MM.1S (cell line): Measurements from ENCODE around the gene PELI1.
A peak's percentile ranks its signal among the peaks of the same experiment; 100 is the strongest.

Experiments
- DNase-seq: peaks from one replicate; pipeline ENCODE4 v3.0.0-alpha.2; 2015
- H2AFZ ChIP-seq: fragments of 300-600 bp; sonication (generic); 2 replicates; pipeline ENCODE4 v1.6.0; 2016; ENCODE audit warnings: antibody characterized with exemption, low read length
- H3F3A ChIP-seq: fragments of 300-600 bp; sonication (generic); 2 replicates; pipeline ENCODE4 v1.6.1; 2016; ENCODE audit warnings: mild to moderate bottlenecking, antibody characterized with exemption, low read length, moderate library complexity, mixed read lengths; ENCODE audit not compliant: insufficient read depth
- H3K27ac ChIP-seq: fragments of 300-600 bp; sonication (generic); 2 replicates; pipeline ENCODE4 v1.5.1; 2016; ENCODE audit warnings: mild to moderate bottlenecking, low read length
- H3K27me3 ChIP-seq: fragments of 300-600 bp; sonication (generic); replicated peaks from 2 replicates; pipeline ENCODE4 v1.6.0; 2016; ENCODE audit warnings: low read length; ENCODE audit not compliant: insufficient read depth
- H3K36me3 ChIP-seq: fragments of 300-600 bp; sonication (generic); replicated peaks from 2 replicates; pipeline ENCODE4 v1.6.1; 2016; ENCODE audit warnings: mild to moderate bottlenecking, low read length, mixed read lengths; ENCODE audit not compliant: insufficient read depth
- H3K4me1 ChIP-seq: fragments of 300-600 bp; sonication (generic); 2 replicates; pipeline ENCODE4 v1.6.1; 2016; ENCODE audit warnings: low read length, mixed read lengths
- H3K4me2 ChIP-seq: fragments of 300-600 bp; sonication (generic); 2 replicates; pipeline ENCODE4 v1.6.0; 2016; ENCODE audit warnings: low read depth, low read length
- H3K4me3 ChIP-seq: fragments of 300-600 bp; sonication (generic); 2 replicates; pipeline ENCODE4 v1.5.1; 2016; ENCODE audit warnings: low read length, mixed read lengths
- H3K79me2 ChIP-seq: fragments of 300-600 bp; sonication (generic); 2 replicates; pipeline ENCODE4 v1.6.1; 2016; ENCODE audit warnings: mixed run types, low read length, mixed read lengths
- H3K9ac ChIP-seq: fragments of 300-600 bp; sonication (generic); 2 replicates; pipeline ENCODE4 v1.6.1; 2016; ENCODE audit warnings: low read length, mixed read lengths
- H3K9me2 ChIP-seq: fragments of 300-600 bp; sonication (generic); replicated peaks from 2 replicates; pipeline ENCODE4 v1.6.1; 2016; ENCODE audit warnings: mild to moderate bottlenecking, low read length, mixed read lengths; ENCODE audit not compliant: insufficient read depth
- H3K9me3 ChIP-seq: fragments of 300-600 bp; sonication (generic); replicated peaks from 2 replicates; pipeline ENCODE4 v1.6.1; 2016; ENCODE audit warnings: mild to moderate bottlenecking, low read length, mixed read lengths; ENCODE audit not compliant: insufficient read depth
- H4K20me1 ChIP-seq: fragments of 300-600 bp; sonication (generic); 2 replicates; pipeline ENCODE4 v1.6.1; 2016; ENCODE audit warnings: mild to moderate bottlenecking, low read length, moderate library complexity, mixed read lengths; ENCODE audit not compliant: insufficient read depth
- EZH2 ChIP-seq: fragments of 300-600 bp; sonication (generic); optimal IDR thresholded peaks from 2 replicates; pipeline ENCODE3; 2017; ENCODE audit warnings: low read depth, mild to moderate bottlenecking, antibody characterized with exemption, low read length, mixed read lengths
- EZH2phosphoT487 ChIP-seq: fragments of 300-600 bp; sonication (generic); IDR thresholded peaks from 2 replicates; pipeline ENCODE4 v1.6.1; 2018; ENCODE audit warnings: antibody characterized with exemption, low read length
- TF ChIP-seq, protein P1 (sequence below): fragments of 300-600 bp; sonication (generic); IDR thresholded peaks from 2 replicates; pipeline ENCODE4 v1.5.1; 2016; ENCODE audit warnings: antibody characterized with exemption, low read length, mixed read lengths

Gene PELI1

DNA sequence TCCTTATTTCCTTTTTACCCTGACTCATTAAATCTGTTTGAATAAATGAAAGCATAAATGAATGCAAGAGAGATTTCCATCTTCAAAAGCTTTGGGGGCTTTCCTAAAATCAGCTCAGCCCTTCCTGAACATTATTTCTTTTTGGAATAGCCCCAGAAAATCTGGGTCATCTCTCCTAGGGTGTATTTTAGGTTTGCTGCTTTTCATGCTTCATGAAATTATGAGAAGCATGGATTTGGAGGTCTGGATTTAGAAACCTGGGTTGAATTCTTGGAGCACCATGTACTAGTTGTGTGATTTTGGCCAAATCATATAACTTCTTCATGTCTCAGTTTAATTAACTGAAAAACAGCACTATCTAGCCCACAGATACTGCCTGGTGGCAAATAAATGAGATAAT is 24.0 kb upstream of the PELI1 start:
- peaks cover 14% of the 10 kb centered on the region for H3K4me1 ChIP-seq
- no peak overlapping the region for H3K4me2 ChIP-seq
- H3K79me2 ChIP-seq: no peaks in the 10 kb centered on the region
- no peaks in the 10 kb centered on the region for H3F3A ChIP-seq
- no peak overlapping the region for H3K27ac ChIP-seq
- no peak for DNase-seq
- H2AFZ ChIP-seq: no peak overlapping the region
- no peaks in the 10 kb centered on the region for H3K36me3 ChIP-seq
- H4K20me1 ChIP-seq: no peaks in the 10 kb centered on the region
- no peaks in the 10 kb centered on the region for H3K9me2 ChIP-seq
- H3K4me3 ChIP-seq: no peak overlapping the region
- H3K9ac ChIP-seq: no peak overlapping the region
- TF ChIP-seq, protein P1, sequence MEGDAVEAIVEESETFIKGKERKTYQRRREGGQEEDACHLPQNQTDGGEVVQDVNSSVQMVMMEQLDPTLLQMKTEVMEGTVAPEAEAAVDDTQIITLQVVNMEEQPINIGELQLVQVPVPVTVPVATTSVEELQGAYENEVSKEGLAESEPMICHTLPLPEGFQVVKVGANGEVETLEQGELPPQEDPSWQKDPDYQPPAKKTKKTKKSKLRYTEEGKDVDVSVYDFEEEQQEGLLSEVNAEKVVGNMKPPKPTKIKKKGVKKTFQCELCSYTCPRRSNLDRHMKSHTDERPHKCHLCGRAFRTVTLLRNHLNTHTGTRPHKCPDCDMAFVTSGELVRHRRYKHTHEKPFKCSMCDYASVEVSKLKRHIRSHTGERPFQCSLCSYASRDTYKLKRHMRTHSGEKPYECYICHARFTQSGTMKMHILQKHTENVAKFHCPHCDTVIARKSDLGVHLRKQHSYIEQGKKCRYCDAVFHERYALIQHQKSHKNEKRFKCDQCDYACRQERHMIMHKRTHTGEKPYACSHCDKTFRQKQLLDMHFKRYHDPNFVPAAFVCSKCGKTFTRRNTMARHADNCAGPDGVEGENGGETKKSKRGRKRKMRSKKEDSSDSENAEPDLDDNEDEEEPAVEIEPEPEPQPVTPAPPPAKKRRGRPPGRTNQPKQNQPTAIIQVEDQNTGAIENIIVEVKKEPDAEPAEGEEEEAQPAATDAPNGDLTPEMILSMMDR: no peak
- no peak for TF ChIP-seq EZH2
- no peaks in the 10 kb centered on the region for H3K27me3 ChIP-seq
- no peaks in the 10 kb centered on the region for H3K9me3 ChIP-seq

DNA sequence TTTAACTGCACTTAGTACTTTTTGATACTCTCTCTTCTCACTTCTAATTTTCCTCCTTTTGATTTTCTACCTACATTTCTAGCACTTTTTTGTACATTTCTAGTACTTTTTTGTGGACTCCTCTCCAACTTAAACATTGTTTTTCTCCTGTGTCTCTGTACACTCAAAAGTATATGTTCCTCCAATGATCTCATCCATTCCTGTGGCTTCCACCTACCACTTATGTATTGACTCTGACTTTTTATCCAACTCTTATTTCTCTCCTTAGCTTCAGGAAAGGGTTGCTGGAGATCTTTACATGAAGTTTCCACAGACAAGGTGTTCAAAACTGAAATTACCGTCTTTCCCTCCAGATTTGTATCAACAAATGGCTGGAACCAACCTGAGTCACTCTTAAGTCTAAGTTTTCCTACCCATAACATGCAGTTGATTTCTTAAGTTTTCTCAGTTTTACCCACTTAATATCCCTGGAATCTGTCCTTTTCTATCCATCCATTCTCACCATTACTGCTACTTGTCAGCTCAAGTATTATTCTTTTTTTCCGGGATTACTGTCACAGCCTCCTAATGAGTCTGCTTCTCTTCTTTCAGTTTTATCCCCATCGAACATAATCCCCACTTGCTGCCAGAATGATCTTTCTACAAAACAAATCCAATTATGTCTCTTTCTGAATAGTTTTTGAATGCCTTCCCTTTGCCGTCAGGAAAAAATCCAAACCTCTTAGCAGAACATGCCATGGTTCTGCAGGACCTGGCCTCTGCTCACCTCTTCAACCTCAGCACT is 22.6 kb upstream of the PELI1 start:
- Histone ChIP-seq H3K4me3 (no peak overlapping the region), H3K9ac (no peak overlapping the region), H2AFZ (no peak overlapping the region)

DNA sequence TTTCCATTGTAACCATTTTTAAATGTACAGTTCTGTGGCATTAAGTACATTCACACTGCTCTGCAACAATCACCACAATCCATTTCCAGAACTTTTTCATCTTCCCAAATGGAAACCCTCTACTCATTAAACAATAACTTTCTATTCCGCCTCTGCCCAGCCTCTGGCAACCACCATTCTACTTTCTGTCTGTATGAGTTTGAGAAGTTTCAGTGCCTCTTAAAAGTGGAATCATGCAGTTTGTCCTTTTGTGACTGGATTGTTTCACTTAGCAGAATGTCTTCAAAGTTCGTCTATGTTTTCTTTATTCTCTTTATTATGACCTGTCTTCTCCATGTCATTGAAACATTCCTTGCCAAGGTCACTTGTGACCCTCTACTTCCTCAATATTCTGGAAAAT is 22.0 kb upstream of the PELI1 start:
- H3K4me3 ChIP-seq: no peak overlapping the region
- no peak overlapping the region for H2AFZ ChIP-seq

More for the DNA sequence above, 22.6 kb upstream of the PELI1 start:
- no peaks in the 10 kb centered on the region for H3K79me2 ChIP-seq
- H3K4me1 ChIP-seq: peaks cover 14% of the 10 kb centered on the region
- no peaks in the 10 kb centered on the region for H3K9me2 ChIP-seq
- H3K27me3 ChIP-seq: no peaks in the 10 kb centered on the region
- no peaks in the 10 kb centered on the region for H3F3A ChIP-seq
- no peak overlapping the region for H3K27ac ChIP-seq
- TF ChIP-seq, protein P1: no peak
- TF ChIP-seq EZH2phosphoT487 (no peak), EZH2 (no peak)
- peak overlapping the region; percentile 12; the same call in 1 of the 2 replicates for H3K4me2 ChIP-seq
- DNase-seq: no peak
- no peaks in the 10 kb centered on the region for H3K9me3 ChIP-seq
- H3K36me3 ChIP-seq: no peaks in the 10 kb centered on the region
- H4K20me1 ChIP-seq: no peaks in the 10 kb centered on the region

More for the DNA sequence above, 22.0 kb upstream of the PELI1 start:
- Histone ChIP-seq H4K20me1 (no peaks in the 10 kb centered on the region), H3K9me3 (no peaks in the 10 kb centered on the region), H3K4me2 (peak overlapping the region; percentile 12), H3K27ac (no peak overlapping the region), H3K9me2 (no peaks in the 10 kb centered on the region), H3K9ac (no peak overlapping the region), H3F3A (no peaks in the 10 kb centered on the region), H3K36me3 (no peaks in the 10 kb centered on the region), H3K4me1 (peaks cover 14% of the 10 kb centered on the region), H3K79me2 (no peaks in the 10 kb centered on the region), H3K27me3 (no peaks in the 10 kb centered on the region)
- TF ChIP-seq, protein P1: no peak
- TF ChIP-seq EZH2: no peak
- TF ChIP-seq EZH2phosphoT487: no peak
- no peak for DNase-seq
